Left lung (tissue), 10 donors: ENCODE results near the gene TBCD. TPM values are rescaled to one million over a fixed set of nuclear protein-coding genes. Genes with fewer than 3 reads are reported as not detected.
A peak's percentile ranks its signal among the peaks of the same experiment; 100 is the strongest.

ENCODE experiments used
- ATAC-seq: fragments of 200-7000 bp; cut with Tn5 transposase; one replicate; pipeline ENCODE4 v1.9.1; 2020; ENCODE audit warnings: moderate library complexity
- DNase-seq, 4 donors: peaks; one replicate each; pipeline ENCODE4 v3.0.0-alpha.2; 2013 to 2020
- H3K27ac ChIP-seq, 2 donors: fragments of 200-600 bp; sonication (generic) in 1 of 2; one replicate each; pipeline versions ENCODE4 v1.5.0 to v1.8.0; 2020 to 2021
- H3K27me3 ChIP-seq, 2 donors: fragments of 200-600 bp; sonication (generic) in 1 of 2; one replicate each; pipeline versions ENCODE4 v1.5.0 to v1.8.0; 2020 to 2021
- H3K36me3 ChIP-seq, 2 donors: fragments of 200-600 bp; sonication (generic) in 1 of 2; one replicate each; pipeline versions ENCODE4 v1.5.0 to v1.8.0; 2020 to 2021
- H3K4me1 ChIP-seq, 2 donors: fragments of 200-600 bp; one replicate each; pipeline ENCODE4 v1.8.0; 2021
- H3K4me3 ChIP-seq, 2 donors: fragments of 200-600 bp; sonication (generic) in 1 of 2; one replicate each; pipeline versions ENCODE4 v1.5.0 to v1.8.0; 2020 to 2021; ENCODE audit warnings: mild to moderate bottlenecking in 1 of 2
- H3K9me3 ChIP-seq, 2 donors: fragments of 200-600 bp; sonication (generic) in 1 of 2; one replicate each; pipeline versions ENCODE4 v1.5.0 to v1.8.0; 2020 to 2021
- intact Hi-C, 2 donors: fragments of 100-400 bp; cut with DNase I; formaldehyde crosslinking; loops; one replicate each; pipeline versions ENCODE4 v1.11.2 to v1.14.2; 2022
- polyA plus RNA-seq, 6 donors: library from polyadenylated mRNA; unstranded; fragments of 120-200 nt; gene quantifications; one replicate each; pipeline ENCODE4 v1.2.1, GENCODE V29; 2013; ENCODE audit not compliant: insufficient read length in 6 of 6
- total RNA-seq, 2 donors: library from RNA; stranded (reverse); fragmentation: NEBNext Ultra II Directional; extraction: Animal tissue kit (Norgen Biotek cat#: 25700); gene quantifications; one replicate each; pipeline ENCODE4 v1.2.1, GENCODE V29; 2021
- TF ChIP-seq, protein P1 (sequence below), 2 donors: fragments of 200-600 bp; sonication (generic) in 1 of 2; IDR thresholded peaks; one replicate each; pipeline versions ENCODE4 v1.5.0 to v1.8.0; 2021; ENCODE audit warnings: antibody characterized with exemption in 2 of 2
- donor health status: DM: no; HTN: yes; CAD: no.
- donor health status: DM: no; HTN: no; CAD: no.

The TBCD gene
- total and polyA plus RNA-seq, 8 donors = 87.2 to 133 (median 104) TPM

DNA sequence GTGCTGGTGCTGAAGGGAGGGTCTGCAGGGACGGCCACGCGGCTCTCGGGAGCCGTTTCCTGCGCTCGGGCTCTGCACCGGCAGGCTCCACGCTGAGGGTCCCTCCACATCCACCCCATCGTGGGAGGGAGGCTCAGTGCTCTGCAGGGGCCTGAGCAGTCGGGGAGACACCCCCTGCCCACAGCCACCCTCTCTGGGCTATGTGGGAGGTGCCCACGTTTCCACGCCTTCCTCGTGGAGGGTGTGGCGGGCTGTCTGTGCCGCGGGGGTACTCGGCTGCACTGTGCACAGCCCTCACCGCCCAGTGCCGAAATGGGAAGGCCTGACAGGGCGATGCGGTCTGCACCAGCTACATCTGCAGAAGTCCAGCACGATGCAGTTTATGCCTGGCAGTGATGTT is 113.4 kb downstream of the TBCD start:
- Histone ChIP-seq H3K9me3 (no peaks in the 10 kb centered on the region), H3K36me3 (peaks cover 0 to 8% of the 10 kb centered on the region in 2 donors), H3K4me3 (no peak overlapping the region), H3K27ac (no peak overlapping the region), H3K27me3 (no peaks in the 10 kb centered on the region), H3K4me1 (peaks cover 2 to 23% of the 10 kb centered on the region in 2 donors)
- DNase-seq = peak in 1 of 4 donors; percentile 68
- no peak for ATAC-seq
- TF ChIP-seq, protein P1, sequence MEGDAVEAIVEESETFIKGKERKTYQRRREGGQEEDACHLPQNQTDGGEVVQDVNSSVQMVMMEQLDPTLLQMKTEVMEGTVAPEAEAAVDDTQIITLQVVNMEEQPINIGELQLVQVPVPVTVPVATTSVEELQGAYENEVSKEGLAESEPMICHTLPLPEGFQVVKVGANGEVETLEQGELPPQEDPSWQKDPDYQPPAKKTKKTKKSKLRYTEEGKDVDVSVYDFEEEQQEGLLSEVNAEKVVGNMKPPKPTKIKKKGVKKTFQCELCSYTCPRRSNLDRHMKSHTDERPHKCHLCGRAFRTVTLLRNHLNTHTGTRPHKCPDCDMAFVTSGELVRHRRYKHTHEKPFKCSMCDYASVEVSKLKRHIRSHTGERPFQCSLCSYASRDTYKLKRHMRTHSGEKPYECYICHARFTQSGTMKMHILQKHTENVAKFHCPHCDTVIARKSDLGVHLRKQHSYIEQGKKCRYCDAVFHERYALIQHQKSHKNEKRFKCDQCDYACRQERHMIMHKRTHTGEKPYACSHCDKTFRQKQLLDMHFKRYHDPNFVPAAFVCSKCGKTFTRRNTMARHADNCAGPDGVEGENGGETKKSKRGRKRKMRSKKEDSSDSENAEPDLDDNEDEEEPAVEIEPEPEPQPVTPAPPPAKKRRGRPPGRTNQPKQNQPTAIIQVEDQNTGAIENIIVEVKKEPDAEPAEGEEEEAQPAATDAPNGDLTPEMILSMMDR (IDR thresholded peaks at IDR 0.05) = no peak
- intact Hi-C loops = no loop called here

DNA sequence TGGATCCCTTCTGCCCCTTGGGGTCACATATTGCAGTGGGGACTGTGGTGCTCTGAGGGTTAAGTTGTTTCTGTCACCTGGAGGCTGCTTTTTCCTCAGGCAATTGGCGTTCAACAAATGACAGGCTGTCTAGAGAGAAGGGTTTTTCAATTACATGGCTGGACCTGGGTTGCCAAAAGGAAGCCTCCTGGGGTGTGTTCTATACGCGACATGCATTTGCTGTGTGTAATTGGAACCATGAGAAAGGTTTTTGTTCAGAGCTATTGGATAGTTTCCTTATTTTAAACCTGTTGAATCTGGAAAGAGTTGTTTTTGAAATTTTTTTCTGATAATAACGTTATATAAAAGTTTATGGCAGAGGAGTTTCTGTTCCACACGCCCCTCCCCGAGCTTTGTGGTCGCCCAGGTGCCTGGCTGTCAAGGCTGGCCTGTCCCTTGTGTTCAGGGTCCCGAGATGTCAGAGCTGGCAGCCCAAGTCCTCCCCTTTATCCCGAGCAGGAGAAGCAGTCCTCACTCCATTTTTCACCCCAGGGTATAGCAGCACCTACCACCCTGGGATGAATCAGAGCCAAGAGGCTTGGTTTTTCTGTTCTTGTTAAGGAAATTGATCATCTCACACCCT is 114.0 kb downstream of the TBCD start:
- Histone ChIP-seq H3K36me3 (peaks cover 0 to 14% of the 10 kb centered on the region in 2 donors), H3K4me1 (peaks cover 0 to 17% of the 10 kb centered on the region in 2 donors), H3K4me3 (no peak overlapping the region), H3K27ac (no peak overlapping the region), H3K27me3 (no peaks in the 10 kb centered on the region), H3K9me3 (no peaks in the 10 kb centered on the region)
- ATAC-seq (no peak), DNase-seq (no peak)
- intact Hi-C loops = no loop called here
- TF ChIP-seq, protein P1 (IDR thresholded peaks at IDR 0.05) = no peak

DNA sequence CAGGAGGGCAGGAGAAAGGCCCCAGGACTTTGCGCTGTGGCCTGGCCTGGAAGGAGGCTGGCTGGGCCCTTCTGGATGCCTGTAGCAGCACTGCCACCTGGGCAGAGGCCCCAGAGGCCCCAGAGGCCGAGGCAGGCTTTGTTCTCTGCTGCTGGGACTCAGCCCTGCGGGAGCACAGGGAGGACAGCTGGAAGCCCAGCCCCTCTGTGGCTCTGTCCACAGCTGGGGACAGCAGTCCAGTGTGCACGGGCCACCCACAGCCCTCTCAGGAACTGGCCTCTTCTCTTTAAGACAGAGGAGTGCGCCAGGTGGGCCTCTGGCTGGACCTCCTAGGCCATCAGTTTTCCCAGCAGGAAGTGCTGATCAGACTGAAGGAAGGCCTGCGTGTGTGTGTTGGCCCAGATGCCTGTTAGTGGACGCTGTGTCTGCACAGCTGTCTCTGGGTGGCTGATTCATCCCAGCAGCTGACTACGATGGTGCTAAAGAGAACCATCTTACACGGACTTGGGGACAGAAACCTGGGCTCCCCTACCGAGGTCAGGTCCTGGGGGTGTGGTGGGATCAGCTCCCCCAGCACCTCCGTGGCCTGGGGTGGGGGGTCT is 114.8 kb downstream of the TBCD start:
- no peak overlapping the region for H3K27ac ChIP-seq
- TF ChIP-seq, protein P1 (IDR thresholded peaks at IDR 0.05) = no peak
- peak in 2 of 4 donors; percentile 59 to 64 for DNase-seq
- intact Hi-C loops = no loop called here
- peak; percentile 61 for ATAC-seq
- H3K9me3 ChIP-seq = no peaks in the 10 kb centered on the region
- H3K4me3 ChIP-seq = no peak overlapping the region
- H3K4me1 ChIP-seq = peaks cover 0 to 17% of the 10 kb centered on the region in 2 donors
- peaks cover 0 to 22% of the 10 kb centered on the region in 2 donors for H3K36me3 ChIP-seq
- no peaks in the 10 kb centered on the region for H3K27me3 ChIP-seq

DNA sequence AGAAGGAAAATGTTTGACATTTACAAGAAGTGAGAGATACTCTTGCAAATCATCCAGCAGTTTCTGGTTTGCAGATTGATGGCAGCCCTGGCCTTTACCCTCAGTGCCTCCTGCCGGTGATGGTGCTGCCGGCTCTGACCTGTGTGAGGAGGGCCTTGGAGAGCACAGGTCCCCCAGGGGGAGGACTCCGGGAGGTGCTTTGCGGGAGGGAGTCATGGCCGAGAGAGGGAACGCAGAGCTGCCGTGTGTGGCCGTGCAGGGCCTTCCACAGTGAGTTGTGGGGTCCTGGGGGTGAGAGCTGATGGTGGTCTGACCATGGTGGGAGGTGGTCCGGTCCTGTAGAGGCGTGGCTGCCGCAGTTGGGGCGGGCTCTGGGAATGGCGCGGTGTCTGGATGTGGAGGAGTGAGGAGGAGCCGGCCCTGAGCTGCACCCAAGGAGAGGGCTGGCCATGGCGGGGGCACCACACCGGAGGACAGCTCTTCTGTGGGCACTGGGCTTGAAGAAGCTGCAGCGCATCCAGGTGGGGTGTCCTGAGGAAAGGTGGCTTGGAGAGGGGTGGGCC is 116.0 kb downstream of the TBCD start:
- Histone ChIP-seq H3K9me3 (no peaks in the 10 kb centered on the region), H3K36me3 (peaks cover 0 to 28% of the 10 kb centered on the region in 2 donors), H3K27ac (no peak overlapping the region), H3K4me3 (no peak overlapping the region), H3K4me1 (peaks cover 0 to 17% of the 10 kb centered on the region in 2 donors), H3K27me3 (no peaks in the 10 kb centered on the region)
- ATAC-seq (no peak), DNase-seq (peak in 1 of 4 donors; percentile 56)
- intact Hi-C loops = no loop called here
- TF ChIP-seq, protein P1 (IDR thresholded peaks at IDR 0.05) = no peak

DNA sequence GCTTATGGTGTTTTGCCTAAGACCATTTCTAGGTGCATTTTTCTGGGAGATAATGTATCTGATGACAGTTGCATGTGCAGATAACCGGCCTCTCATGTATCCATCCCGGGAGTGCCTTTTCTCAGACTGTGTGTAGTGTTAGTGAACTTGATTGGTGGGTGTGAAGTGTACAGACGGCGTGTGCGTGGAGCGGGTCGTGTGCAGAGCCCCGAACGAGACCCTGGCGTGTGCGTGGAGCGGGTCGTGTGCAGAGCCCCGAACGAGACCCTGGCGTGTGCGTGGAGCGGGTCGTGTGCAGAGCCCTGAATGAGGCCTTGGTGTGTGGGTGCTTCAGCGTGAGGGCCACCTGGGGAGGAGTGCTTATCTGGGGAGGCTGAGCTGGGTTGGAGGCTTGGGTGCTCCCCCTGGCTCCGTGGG is 116.9 kb downstream of the TBCD start:
- intact Hi-C loops = no loop called here
- DNase-seq (peak in 1 of 4 donors; percentile 38), ATAC-seq (no peak)
- Histone ChIP-seq H3K27me3 (no peaks in the 10 kb centered on the region), H3K9me3 (no peaks in the 10 kb centered on the region), H3K4me3 (no peak overlapping the region), H3K4me1 (peaks cover 0 to 16% of the 10 kb centered on the region in 2 donors), H3K36me3 (peaks cover 0 to 25% of the 10 kb centered on the region in 2 donors), H3K27ac (no peak overlapping the region)
- TF ChIP-seq, protein P1 (IDR thresholded peaks at IDR 0.05) = no peak
